ENCODE results near the gene LRRIQ1. TPM values are rescaled to one million over a fixed set of nuclear protein-coding genes. Genes with fewer than 3 reads are reported as not detected.

Gene LRRIQ1
- total RNA-seq, 1 donor, result 0.52 TPM

GRCh38 chr12:85017133-85017532 is 19.0 kb upstream of the LRRIQ1 start:
- Histone ChIP-seq H3K4me1 (ENCODE audit: insufficient read depth, low read length) (no peaks in the 10 kb centered on the region), H3K4me3 (ENCODE audit: low read length) (no peak overlapping the region), H3K27me3 (ENCODE audit: insufficient read depth, low read length) (no peaks in the 10 kb centered on the region)

GRCh38 chr12:85017618-85018017 is 18.5 kb upstream of the LRRIQ1 start:
- Histone ChIP-seq H3K4me1 (ENCODE audit: insufficient read depth, low read length) (no peaks in the 10 kb centered on the region), H3K4me3 (ENCODE audit: low read length) (no peak overlapping the region), H3K9me3 (ENCODE audit: low read depth, low read length) (no peaks in the 10 kb centered on the region), H3K27me3 (ENCODE audit: insufficient read depth, low read length) (no peaks in the 10 kb centered on the region)

More at GRCh38 chr12:85017133-85017532, 19.0 kb upstream of the LRRIQ1 start:
- H3K9me3 ChIP-seq (ENCODE audit: low read depth, low read length), result no peaks in the 10 kb centered on the region

- no peaks in the 10 kb centered on the region for H3K9me3 ChIP-seq (ENCODE audit: low read depth, low read length)
Measured at GRCh38 chr12:85018098-85018497, 18.1 kb upstream of the LRRIQ1 start.

GRCh38 chr12:85029456-85029855 is 6.7 kb upstream of the LRRIQ1 start:
- no peaks in the 10 kb centered on the region for H3K9me3 ChIP-seq (ENCODE audit: low read depth, low read length)
- H3K4me3 ChIP-seq (ENCODE audit: low read length), result no peak overlapping the region
- H3K4me1 ChIP-seq (ENCODE audit: insufficient read depth, low read length), result no peaks in the 10 kb centered on the region
- no peaks in the 10 kb centered on the region for H3K27me3 ChIP-seq (ENCODE audit: insufficient read depth, low read length)

More at GRCh38 chr12:85018098-85018497, 18.1 kb upstream of the LRRIQ1 start:
- H3K27me3 ChIP-seq (ENCODE audit: insufficient read depth, low read length), result no peaks in the 10 kb centered on the region
- no peaks in the 10 kb centered on the region for H3K4me1 ChIP-seq (ENCODE audit: insufficient read depth, low read length)
- no peak overlapping the region for H3K4me3 ChIP-seq (ENCODE audit: low read length)

GRCh38 chr12:85036733-85037132 is 582 bp downstream of the LRRIQ1 start:
- peaks cover 4% of the 10 kb centered on the region for H3K4me1 ChIP-seq (ENCODE audit: insufficient read depth, low read length)
- no peak overlapping the region for H3K4me3 ChIP-seq (ENCODE audit: low read length)
- no peaks in the 10 kb centered on the region for H3K9me3 ChIP-seq (ENCODE audit: low read depth, low read length)
- H3K27me3 ChIP-seq (ENCODE audit: insufficient read depth, low read length), result peaks cover 21% of the 10 kb centered on the region

- peaks cover under 1% of the 10 kb centered on the region for H3K4me1 ChIP-seq (ENCODE audit: insufficient read depth, low read length)
- H3K4me3 ChIP-seq (ENCODE audit: low read length), result no peak overlapping the region
- no peaks in the 10 kb centered on the region for H3K9me3 ChIP-seq (ENCODE audit: low read depth, low read length)
- H3K27me3 ChIP-seq (ENCODE audit: insufficient read depth, low read length), result peaks cover 15% of the 10 kb centered on the region
Measured at GRCh38 chr12:85041395-85041794, 5.2 kb downstream of the LRRIQ1 start.

- Histone ChIP-seq H3K4me1 (ENCODE audit: insufficient read depth, low read length) (no peaks in the 10 kb centered on the region), H3K9me3 (ENCODE audit: low read depth, low read length) (no peaks in the 10 kb centered on the region), H3K27me3 (ENCODE audit: insufficient read depth, low read length) (peaks cover 5% of the 10 kb centered on the region), H3K4me3 (ENCODE audit: low read length) (no peak overlapping the region)
Measured at GRCh38 chr12:85043829-85044228, 7.7 kb downstream of the LRRIQ1 start.

GRCh38 chr12:85057370-85057963 is 21.3 kb downstream of the LRRIQ1 start:
- Histone ChIP-seq H3K4me3 (ENCODE audit: low read length) (no peak overlapping the region), H3K4me1 (ENCODE audit: insufficient read depth, low read length) (no peaks in the 10 kb centered on the region), H3K27me3 (ENCODE audit: insufficient read depth, low read length) (no peaks in the 10 kb centered on the region), H3K9me3 (ENCODE audit: low read depth, low read length) (no peaks in the 10 kb centered on the region)

GRCh38 chr12:85058339-85058738 is 22.2 kb downstream of the LRRIQ1 start:
- Histone ChIP-seq H3K4me1 (ENCODE audit: insufficient read depth, low read length) (no peaks in the 10 kb centered on the region), H3K4me3 (ENCODE audit: low read length) (no peak overlapping the region), H3K27me3 (ENCODE audit: insufficient read depth, low read length) (no peaks in the 10 kb centered on the region), H3K9me3 (ENCODE audit: low read depth, low read length) (no peaks in the 10 kb centered on the region)

GRCh38 chr12:85059594-85059993 is 23.4 kb downstream of the LRRIQ1 start:
- no peaks in the 10 kb centered on the region for H3K9me3 ChIP-seq (ENCODE audit: low read depth, low read length)
- no peaks in the 10 kb centered on the region for H3K4me1 ChIP-seq (ENCODE audit: insufficient read depth, low read length)
- no peak overlapping the region for H3K4me3 ChIP-seq (ENCODE audit: low read length)
- no peaks in the 10 kb centered on the region for H3K27me3 ChIP-seq (ENCODE audit: insufficient read depth, low read length)

- no peaks in the 10 kb centered on the region for H3K9me3 ChIP-seq (ENCODE audit: low read depth, low read length)
- H3K4me3 ChIP-seq (ENCODE audit: low read length), result no peak overlapping the region
- no peaks in the 10 kb centered on the region for H3K4me1 ChIP-seq (ENCODE audit: insufficient read depth, low read length)
- no peaks in the 10 kb centered on the region for H3K27me3 ChIP-seq (ENCODE audit: insufficient read depth, low read length)
Measured at GRCh38 chr12:85060916-85061315, 24.8 kb downstream of the LRRIQ1 start.

- Histone ChIP-seq H3K4me3 (ENCODE audit: low read length) (no peak overlapping the region), H3K9me3 (ENCODE audit: low read depth, low read length) (no peaks in the 10 kb centered on the region), H3K4me1 (ENCODE audit: insufficient read depth, low read length) (no peaks in the 10 kb centered on the region), H3K27me3 (ENCODE audit: insufficient read depth, low read length) (no peaks in the 10 kb centered on the region)
Measured at GRCh38 chr12:85065837-85066482, 29.8 kb downstream of the LRRIQ1 start.

- no peaks in the 10 kb centered on the region for H3K4me1 ChIP-seq (ENCODE audit: insufficient read depth, low read length)
- no peak overlapping the region for H3K4me3 ChIP-seq (ENCODE audit: low read length)
- H3K9me3 ChIP-seq (ENCODE audit: low read depth, low read length), result no peaks in the 10 kb centered on the region
- no peaks in the 10 kb centered on the region for H3K27me3 ChIP-seq (ENCODE audit: insufficient read depth, low read length)
Measured at GRCh38 chr12:85072826-85073225, 36.7 kb downstream of the LRRIQ1 start.

GRCh38 chr12:85076688-85077430 is 40.7 kb downstream of the LRRIQ1 start:
- Histone ChIP-seq H3K4me1 (ENCODE audit: insufficient read depth, low read length) (no peaks in the 10 kb centered on the region), H3K27me3 (ENCODE audit: insufficient read depth, low read length) (no peaks in the 10 kb centered on the region), H3K4me3 (ENCODE audit: low read length) (no peak overlapping the region), H3K9me3 (ENCODE audit: low read depth, low read length) (no peaks in the 10 kb centered on the region)

- Histone ChIP-seq H3K4me3 (ENCODE audit: low read length) (no peak overlapping the region), H3K9me3 (ENCODE audit: low read depth, low read length) (no peaks in the 10 kb centered on the region), H3K4me1 (ENCODE audit: insufficient read depth, low read length) (no peaks in the 10 kb centered on the region), H3K27me3 (ENCODE audit: insufficient read depth, low read length) (no peaks in the 10 kb centered on the region)
Measured at GRCh38 chr12:85085066-85085465, 48.9 kb downstream of the LRRIQ1 start.
